Endometrium (tissue), 2 donors: ENCODE data around the gene SNORC.

Experiments
- FAIRE-seq: peaks from 2 replicates; lab custom pipeline; 2012; peaks lifted over from hg19 to GRCh38; lab: Jason Lieb, UNC
- donor health status: control.
- donor health status: control.

SNORC gene

DNA sequence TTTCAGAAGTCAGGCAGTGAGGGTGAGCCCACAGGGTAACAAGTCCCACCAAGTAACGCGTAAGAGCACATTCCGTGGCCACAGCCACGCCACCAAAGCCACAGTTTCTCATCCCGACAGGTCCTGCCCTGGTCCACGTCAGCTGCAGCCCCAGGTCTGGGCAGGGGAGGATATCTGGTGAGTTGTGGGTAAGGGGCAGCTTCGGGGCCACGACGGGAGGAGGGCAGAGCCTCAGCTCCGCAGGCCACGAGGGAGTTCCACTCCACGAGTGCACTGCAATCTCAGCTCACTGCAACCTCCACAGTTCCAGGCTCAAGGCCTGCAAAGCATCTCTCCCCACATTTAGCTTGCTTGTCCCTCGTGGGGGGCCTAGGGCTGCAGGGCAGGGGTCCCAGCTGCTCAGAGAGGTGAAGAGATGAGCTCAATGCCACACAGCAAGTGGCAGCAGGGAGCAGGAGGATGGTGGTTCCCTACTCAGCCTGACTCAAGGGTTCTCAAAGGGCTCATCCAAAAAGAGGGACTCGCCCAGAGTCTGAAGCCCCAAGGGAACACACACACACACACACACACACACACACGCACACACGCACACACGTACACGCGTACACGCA is 12.5 kb downstream of the SNORC start:
- no peak for FAIRE-seq

DNA sequence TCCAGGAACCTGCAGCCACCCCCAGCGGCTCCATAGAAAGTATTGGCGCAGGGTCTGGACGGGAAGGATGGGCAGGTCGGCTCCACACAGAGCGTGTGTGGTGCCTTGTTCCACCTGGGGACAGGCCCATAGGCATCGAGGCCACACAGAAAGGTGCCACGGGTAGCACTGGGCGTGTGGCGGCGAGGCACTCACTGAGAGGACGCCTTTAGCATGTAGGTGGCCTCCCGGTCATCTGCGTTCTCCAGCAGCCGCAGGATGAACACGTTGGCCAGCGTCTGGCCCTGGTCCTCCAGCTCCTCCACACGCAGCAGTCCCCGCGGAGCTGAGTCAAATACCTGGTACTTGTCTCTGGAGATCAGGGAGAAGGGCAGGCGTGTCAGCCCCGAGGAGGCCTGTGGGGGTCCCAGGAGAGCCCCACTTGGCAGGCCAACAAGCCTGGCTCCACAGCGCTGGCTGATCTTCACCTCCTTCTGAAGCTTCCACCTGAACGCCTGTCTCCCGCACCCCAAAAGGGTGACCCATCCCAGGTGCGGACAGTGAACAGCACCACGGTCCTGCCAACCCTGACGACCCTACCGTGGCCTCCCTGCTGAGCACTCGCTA is 13.2 kb downstream of the SNORC start:
- FAIRE-seq: no peak

DNA sequence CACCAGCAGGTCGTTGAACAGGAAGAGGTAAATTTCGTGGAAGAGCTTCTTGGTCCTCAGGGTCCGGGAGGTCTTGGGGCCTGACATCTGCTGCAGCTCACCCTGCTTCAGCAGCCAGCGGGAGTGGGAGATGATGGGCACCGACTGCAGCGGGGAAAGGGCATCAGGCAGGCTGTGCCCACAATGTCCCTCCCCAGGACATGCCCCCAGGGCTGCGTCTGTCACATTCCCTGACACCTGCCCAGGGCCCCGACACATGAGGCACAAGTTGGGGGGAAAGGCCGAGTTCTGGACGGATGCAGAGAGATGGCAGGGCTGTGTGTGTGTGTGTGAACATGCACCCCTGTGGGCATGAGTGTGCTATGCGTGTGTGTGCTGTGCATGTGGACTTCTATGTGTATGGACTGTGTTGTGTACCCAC is 13.9 kb downstream of the SNORC start:
- no peak for FAIRE-seq

DNA sequence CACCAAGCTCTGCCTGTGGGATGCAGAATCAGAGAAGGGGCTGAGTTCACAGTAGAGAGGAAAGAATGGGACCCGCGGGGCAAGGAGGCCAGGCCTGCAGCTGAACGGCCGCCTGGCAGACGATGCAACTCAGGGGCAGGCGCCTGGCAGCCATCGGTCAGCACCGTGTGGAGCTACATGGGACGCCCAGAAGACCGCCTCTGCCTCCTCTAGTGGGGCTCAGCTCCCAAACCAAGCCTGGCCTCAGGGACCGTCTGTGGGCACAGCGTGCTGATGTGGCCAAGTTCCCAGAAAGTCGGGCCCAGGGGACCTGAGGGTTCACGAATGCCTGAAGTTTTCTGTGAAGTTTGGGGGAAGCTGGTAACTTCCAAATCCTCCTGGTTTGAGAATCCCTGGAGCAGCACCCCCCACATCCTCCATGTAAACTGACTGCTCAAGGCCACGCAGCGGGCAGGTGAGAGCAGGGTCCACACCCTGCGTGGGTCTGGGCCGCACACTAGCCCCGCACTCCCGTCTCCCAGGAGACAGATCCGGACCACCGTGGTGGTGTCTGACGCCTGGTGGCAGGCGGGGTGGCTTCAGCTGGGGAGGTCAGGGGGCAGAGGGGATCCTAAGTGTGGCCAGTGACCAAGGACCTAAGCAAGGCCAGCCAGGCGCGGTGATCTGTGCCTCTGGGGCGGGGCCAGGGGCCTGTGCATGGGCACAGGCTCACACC is 14.6 kb downstream of the SNORC start:
- FAIRE-seq: no peak

DNA sequence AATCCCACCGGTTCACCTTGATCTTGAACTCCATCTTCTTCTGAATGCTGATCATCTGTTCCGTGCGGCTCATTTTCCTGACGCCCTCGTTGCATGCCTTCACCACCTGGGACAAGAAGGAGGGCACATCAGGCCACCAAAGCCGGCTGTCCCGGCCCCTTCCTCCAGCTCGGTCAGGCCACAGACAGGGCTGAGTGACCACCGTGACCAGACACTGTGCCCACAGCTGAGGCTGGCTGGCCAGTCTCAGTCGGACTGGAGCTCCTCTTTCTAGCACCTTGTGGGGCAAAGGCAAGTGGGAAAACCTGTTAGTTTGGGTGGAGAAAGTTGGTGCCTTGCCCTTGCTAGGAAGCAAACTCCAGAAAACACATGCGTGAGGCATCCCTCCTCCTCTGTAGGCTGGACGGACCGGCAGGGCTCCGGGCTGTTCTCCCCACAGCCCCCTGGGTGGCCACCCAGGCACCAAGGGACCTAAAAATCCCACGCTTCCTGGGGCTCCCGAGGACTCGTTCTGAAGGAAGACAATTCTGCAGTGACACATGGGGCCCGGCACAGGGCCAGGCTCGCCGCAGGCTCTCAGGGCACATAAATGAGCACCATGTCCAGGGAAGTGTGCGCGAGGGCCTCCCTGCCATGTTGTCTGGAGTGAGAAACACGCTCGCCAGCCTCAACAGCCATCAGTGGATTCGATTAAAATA is 15.3 kb downstream of the SNORC start:
- no peak for FAIRE-seq

DNA sequence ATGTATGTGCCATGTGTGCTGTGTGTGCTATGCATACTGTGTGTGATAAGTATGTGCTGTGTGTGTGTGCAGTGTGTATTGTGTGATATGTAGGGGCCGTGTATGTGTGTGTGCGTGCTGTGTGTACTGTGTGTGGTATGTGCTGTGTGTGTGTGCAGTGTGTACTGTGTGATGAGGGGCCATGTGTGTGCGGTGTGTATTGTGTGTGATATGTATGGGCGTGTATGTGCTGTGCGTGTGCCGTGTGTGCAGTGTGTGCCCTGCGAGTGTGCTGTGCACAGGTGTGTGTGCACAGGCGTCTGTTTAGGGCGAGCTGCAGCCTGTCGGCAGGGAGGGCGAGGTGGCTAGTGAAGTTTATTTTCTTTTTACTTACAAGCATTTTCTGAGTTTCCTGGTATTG is 16.1 kb downstream of the SNORC start:
- FAIRE-seq: no peak

DNA sequence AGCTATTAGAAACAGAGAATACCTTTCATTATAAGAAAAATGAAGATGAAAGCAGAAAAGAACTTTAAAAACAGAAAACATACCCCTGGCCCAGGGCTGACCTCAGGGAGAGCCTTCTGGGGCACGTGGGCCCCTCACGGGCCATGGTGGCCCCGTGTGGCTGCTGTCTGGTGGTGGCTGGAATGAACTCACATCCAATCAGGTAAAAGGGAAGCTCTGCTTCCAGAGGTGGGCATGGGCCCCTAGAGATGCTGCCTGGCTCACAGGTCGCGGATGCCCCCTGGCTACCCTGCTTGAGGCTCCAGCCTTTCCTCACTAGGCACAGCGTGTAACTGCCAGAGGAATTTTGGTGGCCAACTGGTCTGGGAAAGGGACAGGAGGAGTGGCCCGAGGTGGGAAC is 16.6 kb downstream of the SNORC start:
- no peak for FAIRE-seq

DNA sequence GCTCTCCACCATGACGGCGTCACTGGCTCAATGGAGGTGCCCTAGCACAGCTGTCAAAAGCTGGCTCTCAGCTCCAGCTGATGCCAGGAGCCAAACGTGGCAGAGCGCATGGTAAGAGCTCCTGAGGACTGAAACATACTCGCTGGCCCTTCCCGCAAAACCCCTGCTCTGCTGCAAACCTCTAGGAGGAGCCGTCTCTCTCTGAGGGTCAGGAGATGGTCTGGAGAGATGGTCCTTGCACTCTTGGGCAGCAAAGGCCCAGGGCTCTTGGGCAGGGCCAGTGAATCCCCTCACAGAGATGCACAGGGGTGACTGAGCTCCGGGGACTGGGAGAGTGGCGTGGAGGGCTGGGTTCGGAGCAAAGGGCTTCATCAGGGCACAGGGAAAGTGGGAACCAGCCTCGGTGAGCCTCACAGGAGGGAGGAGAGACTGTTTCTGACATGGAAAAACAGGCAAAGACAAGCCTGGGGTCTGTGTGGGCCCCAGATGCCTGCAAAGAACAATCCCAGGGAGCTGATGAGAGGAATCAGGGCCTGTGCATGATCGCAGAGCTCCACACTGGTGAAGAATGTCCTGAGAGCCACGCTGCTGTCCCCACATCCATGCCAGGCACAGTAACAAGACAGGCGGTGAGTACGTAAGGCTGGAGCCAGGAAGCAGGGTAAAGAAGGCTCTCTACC is 17.2 kb downstream of the SNORC start:
- FAIRE-seq: no peak

DNA sequence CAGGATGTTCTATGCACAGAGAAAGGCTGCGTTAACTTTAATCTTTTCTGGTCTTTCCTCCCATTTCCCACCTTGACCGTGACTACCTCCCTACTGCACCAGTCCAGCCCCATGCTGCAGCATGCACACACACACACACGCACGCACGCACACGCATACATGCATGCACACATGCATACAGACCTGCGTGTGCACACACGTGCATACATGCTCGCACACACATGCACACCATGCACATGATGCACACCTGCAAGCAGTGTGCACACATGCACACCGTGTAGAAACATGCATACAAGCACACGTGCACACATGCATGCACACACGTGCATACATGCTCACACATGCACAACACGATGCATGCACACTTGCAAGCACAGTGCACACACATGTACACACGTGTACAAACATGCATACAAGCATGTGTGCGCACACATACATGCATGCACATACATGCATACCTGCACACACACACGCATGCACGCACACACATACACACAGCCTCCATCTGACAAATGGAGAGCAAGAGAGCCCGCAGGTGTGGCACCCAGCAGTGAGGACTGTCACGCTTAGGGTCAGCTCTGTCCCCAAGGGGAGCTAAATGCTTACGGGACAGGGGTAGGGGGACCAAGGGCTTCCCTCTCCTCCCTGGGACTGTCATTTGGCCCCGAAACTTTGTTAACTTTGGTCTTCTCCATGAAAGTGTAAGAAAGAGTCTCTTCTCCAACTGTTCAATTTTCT is 18.2 kb downstream of the SNORC start:
- FAIRE-seq: no peak

DNA sequence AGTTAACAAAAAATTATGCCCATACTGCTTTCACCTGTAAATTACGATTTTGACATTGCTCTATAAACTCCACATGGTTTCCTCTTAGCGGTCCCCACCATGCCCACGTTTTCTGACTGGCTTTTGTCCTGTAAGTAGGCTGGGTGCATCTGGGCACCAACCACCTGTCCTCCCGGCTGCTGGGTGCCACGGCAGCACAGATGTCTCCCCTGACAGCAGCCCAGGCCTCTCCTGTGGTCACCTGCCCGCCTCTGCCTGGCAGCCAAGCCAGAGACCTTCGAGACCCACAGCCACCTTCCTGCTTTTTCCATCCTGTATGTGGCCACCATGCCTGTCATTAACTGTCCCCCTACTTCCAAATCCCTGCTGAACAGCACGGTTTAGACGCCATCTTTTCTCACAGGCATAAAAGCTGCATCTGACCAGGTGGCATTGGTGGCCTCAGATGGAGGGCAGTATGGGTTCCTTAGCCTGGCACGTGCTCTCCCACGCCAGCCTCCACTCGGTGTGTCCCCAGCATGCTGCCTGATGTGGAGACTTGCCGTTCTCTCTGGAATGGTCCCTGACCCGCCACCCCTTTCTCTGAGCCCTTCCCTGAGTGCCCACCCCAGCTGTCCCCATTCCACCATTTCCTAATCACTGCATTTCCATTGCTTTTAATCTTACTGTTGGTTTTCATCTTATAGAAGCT is 18.9 kb downstream of the SNORC start:
- no peak for FAIRE-seq

DNA sequence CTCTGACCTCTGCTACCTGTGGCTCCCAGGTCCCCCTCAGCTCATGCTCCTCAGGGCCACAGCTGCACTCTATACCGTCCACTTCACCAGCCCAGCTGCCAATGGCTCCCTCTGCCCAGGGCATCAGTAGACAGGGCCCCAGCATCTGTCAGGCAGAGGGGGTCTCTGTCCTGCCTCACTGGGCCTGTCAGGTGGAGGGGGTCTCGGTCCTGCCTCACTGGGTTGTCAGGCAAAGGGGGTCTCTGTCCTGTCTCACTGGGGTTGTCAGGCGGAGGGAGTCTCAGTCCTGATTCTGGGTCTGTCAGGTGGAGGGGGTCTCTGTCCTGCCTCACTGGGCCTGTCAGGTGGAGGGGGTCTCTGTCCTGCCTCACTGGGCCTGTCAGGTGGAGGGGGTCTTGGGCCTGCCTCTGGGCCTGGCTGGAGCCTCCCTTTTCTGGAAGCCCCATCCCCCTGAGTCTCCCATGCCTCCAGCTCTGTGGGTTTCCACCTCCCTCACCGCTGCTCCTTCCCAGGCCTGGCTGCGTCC is 19.9 kb downstream of the SNORC start:
- FAIRE-seq: no peak

DNA sequence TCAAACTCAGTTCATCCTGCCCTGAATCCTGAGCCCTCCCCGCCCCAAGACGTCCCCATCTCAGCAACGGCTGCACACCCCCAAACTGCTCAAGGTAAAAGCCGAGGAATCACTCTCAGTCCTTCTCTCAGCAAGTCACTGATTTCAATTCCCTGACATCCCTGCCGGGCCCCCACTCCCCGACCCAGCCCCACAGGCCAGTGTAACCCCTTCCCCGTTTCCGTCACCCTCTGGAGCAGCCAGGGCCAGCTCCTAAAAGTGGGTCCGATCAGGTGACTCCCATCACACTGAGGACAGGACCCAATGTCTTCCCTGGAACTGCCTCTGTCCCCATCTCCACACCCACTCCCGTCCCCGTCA is 20.5 kb downstream of the SNORC start:
- FAIRE-seq: no peak

DNA sequence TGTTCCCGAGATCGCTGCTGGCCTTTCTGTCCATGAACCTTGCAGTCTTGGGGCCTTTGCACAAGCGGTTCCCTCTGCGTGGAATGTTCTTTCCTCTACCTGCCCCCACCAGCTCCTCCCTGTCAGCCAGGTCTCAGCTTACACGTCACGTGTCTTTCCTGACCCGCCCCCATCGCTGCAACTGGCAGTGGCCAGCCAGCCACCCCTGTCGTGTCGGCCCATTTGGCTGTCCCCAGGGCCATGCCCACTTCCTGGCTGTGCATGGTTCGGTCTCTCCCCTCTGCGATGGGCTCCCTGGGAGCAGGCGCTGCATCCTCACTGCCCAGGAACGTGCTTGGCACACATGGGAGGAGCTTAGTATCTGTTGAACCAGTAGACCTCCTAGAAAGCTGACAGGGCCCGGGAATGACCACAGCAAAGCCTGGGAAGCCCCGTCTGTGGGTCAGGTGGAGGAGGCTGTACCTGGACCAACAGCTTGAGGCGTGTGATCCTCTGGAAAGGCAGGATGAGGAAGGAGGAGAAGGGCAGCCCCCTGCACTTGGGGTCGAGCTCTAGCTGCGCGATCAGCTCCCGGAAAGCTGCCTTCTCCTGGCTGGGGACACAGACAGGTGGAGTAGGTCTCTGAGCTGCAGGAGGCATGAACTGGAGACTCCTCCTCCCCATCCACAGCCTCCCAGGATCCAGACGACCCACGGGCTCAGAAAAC is 21.0 kb downstream of the SNORC start:
- no peak for FAIRE-seq

DNA sequence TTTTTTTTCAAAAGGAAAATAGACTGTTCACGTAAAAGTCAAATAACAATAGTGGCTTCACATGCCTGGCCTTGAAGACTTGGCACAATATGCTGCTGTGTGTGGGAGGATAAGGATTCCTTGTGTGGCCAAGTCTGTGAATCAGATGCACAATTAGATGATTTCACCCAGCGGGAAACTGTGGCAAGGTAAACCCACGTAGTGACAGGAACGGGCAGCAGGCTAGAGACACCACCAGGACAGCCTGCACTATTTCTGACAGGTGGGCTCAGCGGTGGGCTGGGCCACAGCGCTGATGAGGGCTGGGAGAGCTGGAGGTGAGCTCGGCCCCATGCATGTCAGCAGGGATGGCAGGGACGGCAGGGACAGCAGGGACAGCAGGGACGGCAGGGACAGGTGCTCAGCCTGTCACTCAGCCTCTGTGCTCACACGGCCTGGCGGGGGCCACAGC is 21.6 kb downstream of the SNORC start:
- no peak for FAIRE-seq

DNA sequence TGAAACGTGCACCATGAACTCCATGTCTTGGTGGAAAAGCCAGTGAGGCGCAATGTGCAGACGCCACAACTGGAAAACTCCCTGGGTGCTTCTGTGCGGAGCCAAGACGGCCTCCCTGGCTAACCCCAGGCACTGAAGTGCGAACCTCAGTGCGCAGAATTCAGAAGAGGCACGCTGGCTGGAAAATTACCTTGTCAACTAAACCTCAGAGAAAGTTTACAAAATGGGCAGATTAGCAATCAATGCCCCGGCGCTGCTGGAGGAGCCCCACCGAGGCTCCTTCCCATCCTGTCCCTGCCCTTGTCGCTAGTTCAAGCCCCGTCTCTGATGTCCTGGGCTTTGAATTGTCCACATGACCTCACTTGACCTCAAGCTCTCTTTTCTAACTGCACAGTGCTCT is 22.2 kb downstream of the SNORC start:
- FAIRE-seq: no peak

DNA sequence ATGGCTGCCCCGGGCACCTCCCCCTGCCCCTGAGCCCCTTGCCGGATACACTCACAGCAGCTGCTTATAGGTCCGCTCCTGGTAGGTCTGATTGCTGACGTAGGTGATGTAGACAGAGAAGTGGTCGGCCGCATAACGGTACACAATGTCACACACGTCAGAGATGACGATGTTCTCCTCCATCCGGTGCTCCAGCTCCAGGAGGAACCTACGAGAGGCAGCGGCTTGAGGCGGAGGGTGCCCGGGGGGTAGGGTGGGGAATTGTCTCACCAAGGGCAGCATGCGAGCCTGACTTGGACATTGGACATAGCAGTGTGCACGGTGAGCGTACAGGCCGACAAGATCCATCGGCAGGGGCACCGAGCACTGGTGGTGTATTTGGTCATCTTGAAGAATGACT is 22.8 kb downstream of the SNORC start:
- no peak for FAIRE-seq

DNA sequence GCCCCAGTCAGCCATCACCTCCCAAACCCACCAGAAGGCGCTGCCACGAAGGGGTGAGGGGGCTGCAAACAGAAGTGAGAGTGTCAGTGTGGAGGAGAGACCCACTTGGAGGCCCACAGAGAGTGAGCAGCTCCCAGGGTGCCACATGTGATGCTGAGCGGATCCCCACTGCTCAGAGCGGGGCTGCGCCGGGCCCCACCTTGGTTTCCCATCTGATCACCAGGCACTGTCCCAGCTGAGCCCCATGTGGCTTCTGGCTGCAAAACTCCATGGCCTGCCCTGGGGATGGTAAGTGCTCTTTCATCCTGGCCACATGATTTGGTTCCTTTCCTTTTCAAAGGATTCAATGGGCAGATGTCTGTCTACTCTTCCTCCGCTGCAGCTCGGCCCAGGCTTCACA is 23.8 kb downstream of the SNORC start:
- FAIRE-seq: no peak

DNA sequence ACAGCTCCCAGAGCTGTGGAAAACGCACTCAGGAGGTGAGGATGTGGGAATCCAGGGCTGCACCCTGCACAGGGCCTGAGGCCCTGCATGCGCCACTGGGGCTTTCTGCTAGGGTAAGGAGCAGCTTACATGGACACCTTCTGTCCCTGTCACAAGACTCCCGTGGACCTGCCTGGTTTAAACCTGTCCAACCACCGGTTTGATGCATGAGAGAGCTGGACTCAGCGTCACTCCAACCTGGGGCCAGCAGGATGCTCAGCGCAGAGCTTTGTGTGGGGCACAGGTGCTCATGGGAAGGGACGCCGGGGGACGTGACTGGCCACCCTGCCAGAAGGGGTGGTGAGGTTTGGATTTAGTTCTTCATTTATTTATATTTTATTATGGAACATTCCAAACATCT is 24.2 kb downstream of the SNORC start:
- FAIRE-seq: no peak

DNA sequence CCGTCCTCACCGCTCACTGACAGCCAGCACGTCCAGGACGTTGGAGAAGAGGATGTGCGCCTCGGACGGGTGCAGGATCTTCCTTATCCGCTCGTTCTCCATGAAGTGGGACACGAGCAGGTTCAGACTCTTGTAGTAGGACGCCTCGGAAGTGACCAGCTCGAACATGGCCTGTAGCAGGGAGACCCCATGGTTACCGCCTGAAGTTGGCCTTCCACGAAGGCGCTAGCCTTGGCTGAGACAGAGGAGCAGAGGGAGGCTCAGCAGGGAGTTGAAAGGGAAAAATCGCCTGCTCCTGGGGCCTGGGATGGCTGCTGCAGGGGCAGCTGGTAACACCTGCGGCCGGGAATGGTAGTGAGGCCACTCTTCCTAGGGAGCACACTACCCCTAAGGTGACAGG is 24.7 kb downstream of the SNORC start:
- FAIRE-seq: no peak

DNA sequence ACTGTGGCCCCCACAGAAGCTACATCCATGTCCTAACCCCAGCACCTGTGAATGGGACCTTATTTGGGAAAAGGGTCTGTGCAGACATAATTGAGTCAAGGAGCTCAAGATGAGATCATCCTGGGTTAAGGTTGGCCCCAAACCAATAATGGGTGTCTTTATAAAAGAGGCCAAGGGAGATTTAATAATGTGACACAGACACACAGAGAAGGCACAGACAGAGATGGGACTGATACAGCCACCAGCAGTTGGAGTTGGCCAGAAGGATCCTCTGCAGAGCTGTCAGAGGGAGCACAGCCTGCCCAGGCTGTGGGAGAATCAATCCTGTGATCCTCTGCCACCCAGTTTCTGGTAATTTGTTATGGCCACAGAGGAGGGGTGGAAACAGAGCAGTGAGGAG is 26.0 kb downstream of the SNORC start:
- no peak for FAIRE-seq
